DMS153 treated with DMSO at 0.1 percent for 48 hours (cell line): ENCODE measurements around the gene FOXJ2.
"Not testable (repeated sequence)": the region's sequence is repeated elsewhere in the genome, so short reads cannot be mapped to it uniquely, and the experiment has no call there.

Experiments used
- DNase-seq: peaks from one replicate; lab custom pipeline; 2025; ENCODE audit not compliant: unreplicated experiment; lab: John Stamatoyannopoulos, UW

FOXJ2 gene

GRCh38 chr12:8028267-8028666, 4.2 kb upstream of the FOXJ2 start:
- no peak for DNase-seq

DNA sequence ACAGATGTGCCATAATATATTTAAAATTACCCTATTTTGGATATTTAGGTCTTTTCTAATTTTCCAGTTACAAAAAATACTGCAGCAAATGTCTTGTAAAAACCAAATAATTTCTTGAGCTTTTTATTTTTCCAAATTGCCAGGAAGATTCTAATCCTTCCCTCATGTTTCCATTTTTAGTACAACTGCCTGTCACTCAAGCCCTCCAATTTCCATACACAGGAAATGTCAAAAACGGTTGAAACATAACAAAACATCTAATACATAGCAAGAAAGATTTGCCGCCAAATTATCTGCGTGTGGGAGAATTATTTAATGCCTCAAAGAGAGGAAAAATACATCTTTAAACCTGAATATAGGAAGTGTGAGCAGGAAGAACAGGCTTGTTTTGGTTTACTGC, 2.3 kb upstream of the FOXJ2 start:
- no peak for DNase-seq

DNA sequence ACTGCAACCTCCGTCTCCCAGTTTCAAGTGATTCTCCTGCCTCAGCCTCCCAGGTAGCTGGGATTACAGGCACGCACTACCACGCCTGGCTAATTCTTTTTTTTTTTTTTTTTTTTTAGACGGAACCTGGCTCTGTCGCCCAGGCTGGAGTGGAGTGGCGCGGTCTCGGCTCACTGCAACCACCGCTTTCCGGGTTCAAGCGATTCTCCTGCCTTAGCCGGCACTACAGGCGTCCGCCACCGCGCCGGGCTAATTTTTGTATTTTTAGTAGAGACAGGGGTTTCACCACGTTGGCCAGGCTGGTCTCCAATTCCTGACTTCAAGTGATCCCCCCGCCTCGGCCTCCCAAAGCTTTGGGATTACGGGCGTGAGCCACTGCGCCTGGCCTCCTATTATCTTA, 1.5 kb upstream of the FOXJ2 start:
- DNase-seq, result not testable (repeated sequence)

DNA sequence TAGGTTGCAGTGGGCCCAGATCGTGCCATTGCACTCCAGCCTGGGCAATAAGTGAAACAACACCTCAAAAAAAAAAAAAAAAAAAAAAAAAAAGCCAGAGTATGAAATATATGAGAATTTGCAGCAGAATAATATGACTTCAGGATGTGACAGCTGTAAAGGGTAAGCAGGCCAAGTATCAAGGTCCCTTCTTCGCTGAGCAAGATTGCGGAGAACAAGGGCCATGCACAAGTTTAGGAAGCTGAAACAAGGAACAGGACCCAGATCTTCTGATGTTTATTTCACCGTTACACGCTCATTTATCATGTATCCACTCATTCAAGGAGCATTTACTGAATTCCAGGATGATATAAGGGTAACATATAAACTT, 659 bp upstream of the FOXJ2 start:
- no peak for DNase-seq

DNA sequence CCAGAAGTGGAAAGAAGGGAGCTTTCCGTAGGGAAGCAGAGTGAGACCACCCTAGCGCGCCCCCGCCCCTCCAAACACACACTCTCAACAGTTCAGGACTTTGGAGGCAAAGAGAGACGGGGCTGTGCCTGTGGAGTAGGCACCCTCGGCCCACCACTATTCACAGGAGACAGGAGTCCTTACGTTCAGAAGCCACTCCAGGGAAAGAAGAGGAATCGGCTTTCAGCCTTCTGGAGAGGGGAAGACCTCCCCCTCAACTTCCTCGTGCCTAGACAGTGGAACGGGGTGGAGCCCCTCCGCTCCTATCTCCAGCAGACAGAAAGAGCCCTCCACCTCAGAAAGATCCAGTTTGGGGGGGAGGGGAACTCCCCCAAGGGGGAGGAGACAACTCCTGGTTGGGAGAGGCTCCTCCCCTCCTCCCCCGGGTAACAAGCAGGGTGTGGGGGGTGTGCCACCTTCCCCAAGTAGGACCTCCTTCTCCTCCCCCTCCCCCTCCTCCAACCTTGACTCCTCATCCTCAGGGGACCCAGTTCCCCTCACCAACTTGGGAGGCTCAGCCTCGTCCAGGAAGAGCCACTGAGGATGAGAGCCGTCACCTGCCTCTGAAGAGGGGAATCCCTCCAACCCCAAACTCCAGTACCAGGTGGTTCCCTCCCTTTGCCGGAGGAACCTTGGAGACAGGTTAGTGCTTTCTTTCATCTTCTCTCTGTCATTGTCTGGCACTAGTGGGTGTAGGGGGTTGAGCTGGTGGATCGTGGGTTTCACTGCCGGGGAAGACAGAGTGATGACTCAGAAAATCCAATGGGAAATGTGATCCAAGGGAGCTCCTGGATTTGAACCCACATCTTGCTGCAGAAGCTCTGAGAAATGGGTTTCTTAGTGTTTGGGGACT, 883 bp downstream of the FOXJ2 start:
- DNase-seq, result no peak

GRCh38 chr12:8034802-8035201, 2.3 kb downstream of the FOXJ2 start:
- no peak for DNase-seq

- DNase-seq, result no peak
Measured at GRCh38 chr12:8035440-8036010, 3.0 kb downstream of the FOXJ2 start.

GRCh38 chr12:8036346-8036745, 3.8 kb downstream of the FOXJ2 start:
- no peak for DNase-seq

DNA sequence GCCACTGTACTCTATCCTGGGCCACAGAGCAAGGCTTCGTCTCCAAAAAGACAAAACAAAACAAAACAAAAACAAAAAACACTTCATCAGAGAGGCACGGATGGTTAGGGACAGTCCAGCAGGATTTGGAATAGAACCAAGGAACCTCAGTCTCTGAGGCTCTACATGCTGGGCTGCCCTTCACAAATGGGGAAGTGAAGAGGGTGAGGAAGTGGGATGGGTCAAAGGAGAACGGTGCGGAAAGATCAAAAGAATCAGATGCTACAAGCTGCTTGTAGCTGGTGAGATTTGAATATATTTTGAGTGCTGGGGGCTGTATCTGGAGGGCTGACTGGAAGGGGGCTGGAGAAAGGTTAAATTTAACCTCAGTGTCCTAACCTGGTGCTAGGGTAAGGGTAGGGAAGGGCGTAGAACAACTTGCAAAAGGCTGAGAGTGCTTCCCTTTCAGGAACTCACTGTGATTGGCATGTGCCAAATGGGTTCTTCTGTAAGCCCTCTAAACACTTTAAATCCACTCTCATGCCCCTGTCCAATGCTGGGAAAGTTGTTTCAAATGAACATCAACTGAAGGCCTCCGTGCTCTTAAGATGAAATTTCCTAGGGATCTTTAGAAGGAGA, 4.6 kb downstream of the FOXJ2 start:
- DNase-seq, result no peak

GRCh38 chr12:8037947-8038346, 5.4 kb downstream of the FOXJ2 start:
- DNase-seq, result no peak

DNA sequence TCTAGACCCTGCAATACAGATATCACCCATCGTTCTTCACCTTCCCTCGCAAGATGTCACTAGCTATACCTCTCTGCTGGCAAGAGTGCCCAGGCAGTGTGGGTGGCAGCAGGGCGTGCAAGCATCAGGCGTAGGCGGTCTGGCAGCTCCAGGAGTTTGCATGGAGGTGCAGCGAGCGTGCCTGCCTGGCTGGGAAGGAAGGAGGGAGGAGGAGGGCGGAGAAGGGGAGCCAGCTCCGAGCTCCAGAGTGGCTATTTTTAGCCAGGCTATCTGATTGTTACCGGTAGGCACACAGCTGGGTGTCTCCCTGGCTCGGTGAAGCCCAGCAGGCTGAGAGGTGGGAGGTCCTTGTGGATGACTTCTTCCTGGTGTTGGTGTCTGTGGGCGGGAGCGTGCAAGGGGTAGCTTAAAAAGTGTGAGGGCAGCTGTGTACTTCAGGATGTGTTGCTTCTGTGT, 6.2 kb downstream of the FOXJ2 start:
- DNase-seq, result peak; percentile 82

GRCh38 chr12:8040791-8041190, 8.3 kb downstream of the FOXJ2 start:
- no peak for DNase-seq

GRCh38 chr12:8045952-8046944, 13.7 kb downstream of the FOXJ2 start:
- peak; percentile 20 for DNase-seq

DNA sequence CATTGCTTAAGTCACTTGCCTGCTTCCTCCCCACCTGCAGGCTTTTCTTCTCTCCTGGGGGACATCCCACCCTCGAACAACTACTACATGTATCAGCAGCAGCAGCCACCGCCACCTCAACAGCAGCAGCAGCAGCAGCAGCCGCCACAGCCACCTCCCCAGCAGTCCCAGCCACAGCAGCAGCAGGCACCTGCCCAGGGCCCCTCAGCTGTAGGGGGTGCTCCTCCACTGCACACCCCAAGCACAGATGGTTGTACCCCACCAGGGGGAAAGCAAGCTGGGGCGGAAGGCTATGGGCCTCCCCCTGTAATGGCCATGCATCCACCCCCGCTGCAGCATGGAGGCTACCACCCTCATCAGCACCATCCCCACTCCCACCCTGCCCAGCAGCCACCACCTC, 15.3 kb downstream of the FOXJ2 start:
- DNase-seq, result no peak

GRCh38 chr12:8048906-8049305, 16.4 kb downstream of the FOXJ2 start:
- no peak for DNase-seq

DNA sequence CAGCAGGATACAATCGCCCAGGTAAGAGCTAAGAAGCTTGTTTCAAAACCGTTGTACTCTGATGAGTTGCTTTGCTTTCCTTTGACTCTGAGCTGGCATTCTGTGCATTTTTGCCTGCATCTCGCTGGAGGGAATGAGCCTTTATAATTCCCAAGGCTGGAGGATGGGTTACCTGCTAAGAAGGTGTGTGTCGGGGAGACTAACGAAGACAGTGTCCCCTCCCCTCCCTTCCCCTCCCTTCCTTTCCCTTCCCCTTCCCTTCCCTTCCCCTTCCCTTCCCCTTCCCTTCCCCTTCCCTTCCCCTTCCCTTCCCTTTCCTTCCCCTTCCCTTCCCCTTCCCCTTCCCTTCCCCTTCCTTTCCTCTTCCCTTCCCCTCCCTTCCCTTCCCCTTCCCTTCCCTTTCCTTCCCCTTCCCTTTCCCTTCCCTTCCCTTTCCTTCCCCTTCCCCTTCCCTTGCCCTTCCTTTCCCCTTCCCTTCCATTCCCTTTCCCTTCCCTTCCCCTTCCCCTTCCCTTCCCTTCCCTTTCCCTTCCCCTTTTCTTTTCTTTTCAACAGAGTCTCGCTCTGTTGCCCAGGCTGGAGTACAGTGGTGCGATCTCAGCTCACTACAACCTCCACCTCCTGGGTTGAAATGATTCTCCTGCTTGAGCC, 18.2 kb downstream of the FOXJ2 start:
- DNase-seq, result no peak

DNA sequence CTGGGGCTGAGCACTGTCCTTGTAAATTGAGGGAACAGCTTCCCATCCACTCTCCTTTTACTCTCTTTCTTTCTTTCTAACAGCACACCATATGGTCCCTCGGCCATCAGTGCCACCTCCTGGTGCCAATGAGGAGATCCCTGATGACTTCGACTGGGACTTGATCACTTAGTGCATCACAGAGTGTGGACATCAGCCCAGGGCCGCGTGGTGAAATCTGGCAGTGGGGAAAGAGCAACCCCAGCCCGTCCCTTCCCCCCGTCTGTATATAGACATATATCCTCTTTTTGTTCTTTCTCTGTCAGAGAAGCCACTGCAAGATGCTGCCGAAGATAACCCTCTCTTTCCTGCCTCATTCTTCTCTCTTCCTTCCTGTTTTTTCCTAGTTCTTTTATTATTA, 20.2 kb downstream of the FOXJ2 start:
- DNase-seq, result no peak

GRCh38 chr12:8054816-8055215, 22.3 kb downstream of the FOXJ2 start:
- no peak for DNase-seq

GRCh38 chr12:8057306-8057705, 24.8 kb downstream of the FOXJ2 start:
- no peak for DNase-seq

DNA sequence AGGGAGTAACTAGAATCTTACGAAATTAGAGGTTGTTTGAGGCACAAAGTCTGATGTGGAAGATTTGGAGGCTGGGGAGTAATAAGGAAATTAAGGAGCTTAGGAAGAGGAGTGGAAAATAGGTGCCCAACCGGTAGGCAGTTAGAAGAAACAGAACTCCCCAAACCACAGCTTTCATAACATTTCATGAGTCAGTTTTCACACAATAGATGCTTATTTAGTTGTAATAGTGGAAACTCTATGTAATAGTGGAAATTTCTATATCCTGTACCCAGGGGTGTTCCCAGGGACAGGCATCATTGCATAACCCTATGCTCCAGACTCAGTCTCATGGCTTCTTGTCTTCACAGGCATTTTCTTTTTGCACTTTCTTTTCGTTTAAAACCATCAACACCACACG, 25.3 kb downstream of the FOXJ2 start:
- no peak for DNase-seq

GRCh38 chr12:8058506-8058905, 26.0 kb downstream of the FOXJ2 start:
- no peak for DNase-seq
